ENCODE measurements around the gene EEA1. TPM values are rescaled to one million over a fixed set of nuclear protein-coding genes. Genes with fewer than 3 reads are reported as not detected.

Gene EEA1
- total and polyA plus RNA-seq, 10 of the 15 experiments (the other 5 are each of a cell fraction or from before 2014, with no cell fraction given) = 5.5 to 40.3 (median 13.5) TPM

DNA sequence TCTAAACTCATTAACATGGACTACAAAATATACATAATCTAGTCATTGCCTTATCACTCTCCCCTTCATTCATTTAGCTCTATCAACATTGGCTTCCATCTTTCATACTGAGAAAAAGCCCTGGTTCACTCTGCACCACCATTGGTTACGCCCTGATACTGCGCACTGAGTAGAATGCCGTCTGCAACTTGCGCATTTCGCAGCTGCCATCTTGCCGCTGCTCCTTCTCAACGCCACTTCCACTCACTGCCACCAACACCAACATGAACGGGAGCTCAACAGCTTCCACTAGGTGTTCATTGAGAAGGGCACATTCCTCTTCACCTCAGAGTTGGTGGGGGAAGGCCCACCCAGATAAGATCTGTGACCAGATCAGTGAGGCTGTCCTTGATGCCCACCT is 71.3 kb downstream of the EEA1 start:
- in situ Hi-C loops (cut with MboI) = no loop called here
- H4K20me1 ChIP-seq (ENCODE audit: control insufficient read depth, insufficient read depth) = no peaks in the 10 kb centered on the region
- H3K9me3 ChIP-seq (replicated peaks; ENCODE audit: control insufficient read depth, insufficient read depth, low read length) = no peaks in the 10 kb centered on the region; the same call in 1 of the 3 replicates
- no peak for FAIRE-seq
- BruUV-seq (replicated peaks) = no TSS peak
- H3K27me3 ChIP-seq (replicated peaks in 1 of 2; ENCODE audit: control insufficient read depth in 2 of 2, insufficient read depth in 2 of 2, low read length in 1 of 2) = no peaks in the 10 kb centered on the region
- intact Hi-C loops (cut with micrococcal nuclease; ENCODE audit: unreplicated experiment) = no loop called here
- DNase-seq (ENCODE audit: low read depth, low spot score) = no peak
- ChIA-PET RAD21 (ENCODE audit: unreplicated experiment) (no interaction called here), POLR2A (no interaction called here), SMC1A (ENCODE audit: uncharacterized antibody, unreplicated experiment) (interaction anchor here (0.8 to 2.7 kb wide), 3 partner anchors 9 to 72 kb away, joined by 3 to 7 read pairs (median 6); no protein-coding TSS in a partner anchor), CTCF (no interaction called here)
- no peak for ATAC-seq
- H3K9ac ChIP-seq (ENCODE audit: control insufficient read depth, insufficient read depth, low read length) = no peak overlapping the region
- H3K4me3 ChIP-seq = no peak overlapping the region
- H3K4me1 ChIP-seq (ENCODE audit: control insufficient read depth, insufficient read depth, low read length) = no peaks in the 10 kb centered on the region
- peaks cover 0 to 15% of the 10 kb centered on the region in 2 experiments for H3K36me3 ChIP-seq (ENCODE audit: control insufficient read depth in 2 of 2, insufficient read depth in 2 of 2, low read length in 1 of 2)
- WGBS (ENCODE audit: insufficient coverage, insufficient replicate concordance, low lambda C conversion rate, missing lambda C conversion rate) = 97% methylated on average over 8 of the region's 8 CpGs
- no peaks in the 10 kb centered on the region for H3K79me2 ChIP-seq (ENCODE audit: control insufficient read depth, insufficient read depth, low read length)
- H3K4me2 ChIP-seq (ENCODE audit: control insufficient read depth, insufficient read depth) = no peak overlapping the region
- TF ChIP-seq GABPA (IDR thresholded peaks at IDR 0.05; ENCODE audit: low read depth) (no peak), NR2F1 (conservative IDR thresholded peaks at IDR 0.05) (no peak), TAF1 (IDR thresholded peaks at IDR 0.05; ENCODE audit: borderline replicate concordance, low read depth, low read length) (no peak), RCOR1 (conservative IDR thresholded peaks at IDR 0.05; ENCODE audit: low read depth, low read length) (no peak), CBFB (IDR thresholded peaks at IDR 0.05; ENCODE audit: low read depth) (no peak), HDAC2 (IDR thresholded peaks at IDR 0.05) (no peak), NFYA (IDR thresholded peaks at IDR 0.05; ENCODE audit: borderline replicate concordance, low read depth, low read length) (no peak)
- TF ChIP-seq, protein P1, sequence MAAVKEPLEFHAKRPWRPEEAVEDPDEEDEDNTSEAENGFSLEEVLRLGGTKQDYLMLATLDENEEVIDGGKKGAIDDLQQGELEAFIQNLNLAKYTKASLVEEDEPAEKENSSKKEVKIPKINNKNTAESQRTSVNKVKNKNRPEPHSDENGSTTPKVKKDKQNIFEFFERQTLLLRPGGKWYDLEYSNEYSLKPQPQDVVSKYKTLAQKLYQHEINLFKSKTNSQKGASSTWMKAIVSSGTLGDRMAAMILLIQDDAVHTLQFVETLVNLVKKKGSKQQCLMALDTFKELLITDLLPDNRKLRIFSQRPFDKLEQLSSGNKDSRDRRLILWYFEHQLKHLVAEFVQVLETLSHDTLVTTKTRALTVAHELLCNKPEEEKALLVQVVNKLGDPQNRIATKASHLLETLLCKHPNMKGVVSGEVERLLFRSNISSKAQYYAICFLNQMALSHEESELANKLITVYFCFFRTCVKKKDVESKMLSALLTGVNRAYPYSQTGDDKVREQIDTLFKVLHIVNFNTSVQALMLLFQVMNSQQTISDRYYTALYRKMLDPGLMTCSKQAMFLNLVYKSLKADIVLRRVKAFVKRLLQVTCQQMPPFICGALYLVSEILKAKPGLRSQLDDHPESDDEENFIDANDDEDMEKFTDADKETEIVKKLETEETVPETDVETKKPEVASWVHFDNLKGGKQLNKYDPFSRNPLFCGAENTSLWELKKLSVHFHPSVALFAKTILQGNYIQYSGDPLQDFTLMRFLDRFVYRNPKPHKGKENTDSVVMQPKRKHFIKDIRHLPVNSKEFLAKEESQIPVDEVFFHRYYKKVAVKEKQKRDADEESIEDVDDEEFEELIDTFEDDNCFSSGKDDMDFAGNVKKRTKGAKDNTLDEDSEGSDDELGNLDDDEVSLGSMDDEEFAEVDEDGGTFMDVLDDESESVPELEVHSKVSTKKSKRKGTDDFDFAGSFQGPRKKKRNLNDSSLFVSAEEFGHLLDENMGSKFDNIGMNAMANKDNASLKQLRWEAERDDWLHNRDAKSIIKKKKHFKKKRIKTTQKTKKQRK (IDR thresholded peaks at IDR 0.05; ENCODE audit: low read depth, low read length) = no peak
- TF ChIP-seq, protein P2, sequence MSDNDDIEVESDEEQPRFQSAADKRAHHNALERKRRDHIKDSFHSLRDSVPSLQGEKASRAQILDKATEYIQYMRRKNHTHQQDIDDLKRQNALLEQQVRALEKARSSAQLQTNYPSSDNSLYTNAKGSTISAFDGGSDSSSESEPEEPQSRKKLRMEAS (IDR thresholded peaks at IDR 0.05; ENCODE audit: low read depth, low read length) = no peak
- TF ChIP-seq, protein P3, sequence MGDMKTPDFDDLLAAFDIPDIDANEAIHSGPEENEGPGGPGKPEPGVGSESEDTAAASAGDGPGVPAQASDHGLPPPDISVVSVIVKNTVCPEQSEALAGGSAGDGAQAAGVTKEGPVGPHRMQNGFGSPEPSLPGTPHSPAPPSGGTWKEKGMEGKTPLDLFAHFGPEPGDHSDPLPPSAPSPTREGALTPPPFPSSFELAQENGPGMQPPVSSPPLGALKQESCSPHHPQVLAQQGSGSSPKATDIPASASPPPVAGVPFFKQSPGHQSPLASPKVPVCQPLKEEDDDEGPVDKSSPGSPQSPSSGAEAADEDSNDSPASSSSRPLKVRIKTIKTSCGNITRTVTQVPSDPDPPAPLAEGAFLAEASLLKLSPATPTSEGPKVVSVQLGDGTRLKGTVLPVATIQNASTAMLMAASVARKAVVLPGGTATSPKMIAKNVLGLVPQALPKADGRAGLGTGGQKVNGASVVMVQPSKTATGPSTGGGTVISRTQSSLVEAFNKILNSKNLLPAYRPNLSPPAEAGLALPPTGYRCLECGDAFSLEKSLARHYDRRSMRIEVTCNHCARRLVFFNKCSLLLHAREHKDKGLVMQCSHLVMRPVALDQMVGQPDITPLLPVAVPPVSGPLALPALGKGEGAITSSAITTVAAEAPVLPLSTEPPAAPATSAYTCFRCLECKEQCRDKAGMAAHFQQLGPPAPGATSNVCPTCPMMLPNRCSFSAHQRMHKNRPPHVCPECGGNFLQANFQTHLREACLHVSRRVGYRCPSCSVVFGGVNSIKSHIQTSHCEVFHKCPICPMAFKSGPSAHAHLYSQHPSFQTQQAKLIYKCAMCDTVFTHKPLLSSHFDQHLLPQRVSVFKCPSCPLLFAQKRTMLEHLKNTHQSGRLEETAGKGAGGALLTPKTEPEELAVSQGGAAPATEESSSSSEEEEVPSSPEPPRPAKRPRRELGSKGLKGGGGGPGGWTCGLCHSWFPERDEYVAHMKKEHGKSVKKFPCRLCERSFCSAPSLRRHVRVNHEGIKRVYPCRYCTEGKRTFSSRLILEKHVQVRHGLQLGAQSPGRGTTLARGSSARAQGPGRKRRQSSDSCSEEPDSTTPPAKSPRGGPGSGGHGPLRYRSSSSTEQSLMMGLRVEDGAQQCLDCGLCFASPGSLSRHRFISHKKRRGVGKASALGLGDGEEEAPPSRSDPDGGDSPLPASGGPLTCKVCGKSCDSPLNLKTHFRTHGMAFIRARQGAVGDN (IDR thresholded peaks at IDR 0.05) = no peak
- no peak overlapping the region for H2AFZ ChIP-seq (ENCODE audit: control insufficient read depth, low read depth, low read length)
- no peak overlapping the region for H3K27ac ChIP-seq (ENCODE audit: control insufficient read depth, insufficient read depth)
